NCI-H187 (cell line): ENCODE data around the gene VPS9D1.

Experiments
- DNase-seq, 2 experiments: peaks; one replicate each; lab custom pipeline; 2025; lab: John Stamatoyannopoulos, UW

The VPS9D1 gene

GRCh38 chr16:89732918-89733242, 12.2 kb upstream of the VPS9D1 start:
- no peak for DNase-seq

DNA sequence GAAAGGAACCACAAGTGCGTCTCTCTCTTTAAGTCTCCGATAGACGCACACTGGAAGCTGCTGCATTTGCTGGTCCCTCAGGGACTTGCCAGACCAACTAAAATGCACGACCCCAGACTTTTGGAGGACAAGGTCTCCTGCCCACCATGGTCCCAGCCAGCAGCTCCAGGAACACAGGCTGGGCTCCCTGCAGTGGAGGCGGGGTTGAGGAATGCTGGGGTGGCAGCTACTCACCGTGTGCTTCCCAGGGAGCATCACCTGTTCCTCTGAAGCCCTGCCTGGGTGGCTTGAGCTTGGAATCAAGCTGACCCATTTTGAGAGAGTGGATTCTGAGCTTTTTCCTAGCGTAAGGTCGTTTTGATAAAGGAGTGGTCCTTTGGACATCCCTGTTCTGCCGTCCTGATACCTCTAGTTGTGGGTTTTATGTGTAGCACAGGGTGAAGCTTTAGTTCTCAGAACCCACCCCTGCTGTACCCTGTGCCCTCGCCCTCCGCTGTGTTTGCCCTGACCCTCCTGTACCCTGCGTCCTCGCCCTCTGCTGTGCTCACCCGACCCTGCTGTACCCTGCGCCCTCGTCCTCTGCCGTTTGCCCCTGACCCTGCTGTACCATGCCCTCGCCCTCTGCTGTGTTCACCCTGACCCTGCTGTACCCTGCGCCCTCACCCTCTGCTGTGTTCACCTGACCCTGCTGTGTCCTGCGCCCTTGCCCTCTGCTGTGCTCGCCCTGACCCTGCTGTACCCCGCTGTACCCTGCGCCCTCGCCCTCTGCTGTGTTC, 11.6 kb upstream of the VPS9D1 start:
- DNase-seq = no peak

DNA sequence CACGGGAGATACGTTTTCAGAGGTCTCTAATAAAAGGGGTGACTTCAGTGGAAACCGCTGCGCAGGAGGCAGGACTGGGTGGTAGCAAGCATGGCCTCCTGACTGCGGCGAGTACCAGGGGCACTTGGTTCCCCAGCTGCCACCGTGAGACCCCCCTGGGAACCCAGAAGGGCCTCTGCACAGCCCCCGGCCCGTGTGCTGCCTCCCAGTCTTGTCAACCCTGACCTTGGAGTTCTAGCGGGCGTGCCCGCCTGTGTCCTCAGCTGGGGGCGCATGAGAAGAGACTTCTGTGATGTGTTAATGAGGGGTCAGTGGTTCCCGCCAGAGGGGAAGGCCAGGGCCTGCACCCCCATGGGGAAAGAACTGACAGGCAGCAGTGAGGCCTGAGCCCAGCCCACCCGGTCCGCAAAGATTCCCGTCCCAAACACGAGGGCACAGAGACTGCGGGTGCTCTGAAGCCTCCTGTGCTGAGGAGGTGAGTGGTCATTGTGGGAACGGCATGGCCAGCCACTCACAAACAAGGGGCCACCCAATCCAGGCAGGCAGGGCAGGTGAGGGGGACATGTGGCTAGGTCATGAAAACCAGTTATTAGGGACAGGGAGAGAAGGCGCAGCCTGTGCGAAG, 10.0 kb upstream of the VPS9D1 start:
- no peak for DNase-seq

DNA sequence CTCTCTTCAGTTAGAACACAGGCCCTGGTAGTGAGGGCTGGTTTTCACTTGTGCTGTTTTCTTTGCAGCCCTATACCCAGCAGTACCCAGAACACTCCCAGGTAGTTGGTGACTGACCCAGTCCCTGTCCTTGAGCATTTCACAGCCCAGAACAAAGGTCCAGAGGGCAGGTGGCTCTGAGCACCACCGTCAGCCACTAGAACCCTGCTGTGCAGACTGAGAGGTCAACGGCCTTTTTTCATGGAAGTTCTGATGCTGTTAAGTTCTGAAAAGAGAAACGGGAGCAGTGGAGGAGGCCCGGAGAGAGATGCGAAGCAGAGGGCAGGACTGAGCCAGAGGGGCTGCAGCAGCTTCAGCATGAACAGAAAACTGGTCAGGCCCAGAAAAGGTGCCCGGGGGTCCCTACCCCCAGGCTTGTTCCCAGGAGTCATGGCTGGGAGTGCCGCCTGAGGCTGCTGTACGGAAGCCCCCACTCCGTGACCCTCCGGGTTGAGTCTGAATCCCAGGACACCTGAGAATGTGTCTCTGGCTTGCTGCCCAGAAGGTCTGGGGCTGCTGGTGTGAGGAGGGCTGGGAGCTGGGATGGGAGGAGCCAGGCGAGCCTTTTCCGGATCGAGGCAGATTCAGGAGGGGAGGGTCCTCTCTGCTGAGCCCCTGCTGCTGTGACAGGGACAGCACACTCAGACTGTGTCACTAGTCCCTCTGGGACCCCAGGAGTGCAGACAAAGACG, 9.3 kb upstream of the VPS9D1 start:
- DNase-seq = no peak

DNA sequence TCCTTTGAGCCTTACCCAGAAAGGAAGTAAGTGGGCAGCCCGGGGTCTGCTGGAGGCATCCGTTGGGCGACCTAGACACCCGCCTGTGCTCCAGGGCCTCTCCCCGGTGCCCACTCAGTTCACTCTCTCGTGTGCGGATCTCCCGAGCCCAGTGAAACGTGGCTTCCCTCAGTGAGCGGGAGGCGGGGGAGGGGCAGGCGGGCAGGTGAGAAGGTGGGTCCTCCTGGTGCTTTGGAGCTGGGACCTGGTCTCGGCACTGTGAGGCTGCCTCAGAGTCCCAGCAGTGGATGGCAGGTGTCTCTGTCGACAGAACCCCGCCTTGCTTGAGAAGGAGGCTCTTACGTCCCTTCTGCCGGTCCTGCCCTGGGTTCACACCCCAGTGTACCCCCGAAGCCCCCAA, 8.6 kb upstream of the VPS9D1 start:
- no peak for DNase-seq

- DNase-seq = no peak
These were observed 6.9 kb upstream of the VPS9D1 start for GRCh38 chr16:89727406-89728120.

GRCh38 chr16:89723279-89724250, 2.9 kb upstream of the VPS9D1 start:
- no peak for DNase-seq

DNA sequence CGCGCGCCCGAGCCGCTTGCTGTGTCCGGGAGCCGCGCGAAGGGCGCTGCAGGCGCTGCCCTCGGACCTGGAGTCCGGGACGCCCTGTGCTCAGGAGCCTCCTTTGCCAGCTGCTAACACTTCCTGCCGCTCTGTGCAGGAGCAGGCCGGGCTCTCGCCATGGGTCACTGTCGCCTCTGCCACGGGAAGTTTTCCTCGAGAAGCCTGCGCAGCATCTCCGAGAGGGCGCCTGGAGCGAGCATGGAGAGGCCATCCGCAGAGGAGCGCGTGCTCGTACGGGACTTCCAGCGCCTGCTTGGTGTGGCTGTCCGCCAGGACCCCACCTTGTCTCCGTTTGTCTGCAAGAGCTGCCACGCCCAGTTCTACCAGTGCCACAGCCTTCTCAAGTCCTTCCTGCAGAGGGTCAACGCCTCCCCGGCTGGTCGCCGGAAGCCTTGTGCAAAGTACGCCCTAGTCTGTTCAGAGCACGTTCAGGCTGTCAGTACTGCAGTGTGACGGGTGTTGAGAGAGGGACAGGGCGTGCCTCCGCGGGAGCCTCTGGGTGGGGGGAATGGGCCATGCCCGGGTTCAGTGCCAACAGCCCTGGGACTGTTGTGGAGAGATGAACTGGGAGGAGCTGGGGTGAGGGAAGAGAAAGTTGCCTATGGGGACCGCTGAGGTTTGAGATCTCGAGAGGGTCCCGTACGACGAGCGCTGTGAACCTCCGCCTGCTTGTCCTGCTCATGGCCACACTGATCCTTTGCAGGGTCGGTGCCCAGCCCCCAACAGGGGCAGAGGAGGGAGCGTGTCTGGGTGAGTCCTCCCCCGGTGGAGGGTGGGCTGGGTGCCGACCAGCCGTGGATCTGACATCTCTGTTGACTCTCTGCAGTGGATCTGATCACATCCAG, 1.9 kb upstream of the VPS9D1 start:
- DNase-seq = no peak

DNA sequence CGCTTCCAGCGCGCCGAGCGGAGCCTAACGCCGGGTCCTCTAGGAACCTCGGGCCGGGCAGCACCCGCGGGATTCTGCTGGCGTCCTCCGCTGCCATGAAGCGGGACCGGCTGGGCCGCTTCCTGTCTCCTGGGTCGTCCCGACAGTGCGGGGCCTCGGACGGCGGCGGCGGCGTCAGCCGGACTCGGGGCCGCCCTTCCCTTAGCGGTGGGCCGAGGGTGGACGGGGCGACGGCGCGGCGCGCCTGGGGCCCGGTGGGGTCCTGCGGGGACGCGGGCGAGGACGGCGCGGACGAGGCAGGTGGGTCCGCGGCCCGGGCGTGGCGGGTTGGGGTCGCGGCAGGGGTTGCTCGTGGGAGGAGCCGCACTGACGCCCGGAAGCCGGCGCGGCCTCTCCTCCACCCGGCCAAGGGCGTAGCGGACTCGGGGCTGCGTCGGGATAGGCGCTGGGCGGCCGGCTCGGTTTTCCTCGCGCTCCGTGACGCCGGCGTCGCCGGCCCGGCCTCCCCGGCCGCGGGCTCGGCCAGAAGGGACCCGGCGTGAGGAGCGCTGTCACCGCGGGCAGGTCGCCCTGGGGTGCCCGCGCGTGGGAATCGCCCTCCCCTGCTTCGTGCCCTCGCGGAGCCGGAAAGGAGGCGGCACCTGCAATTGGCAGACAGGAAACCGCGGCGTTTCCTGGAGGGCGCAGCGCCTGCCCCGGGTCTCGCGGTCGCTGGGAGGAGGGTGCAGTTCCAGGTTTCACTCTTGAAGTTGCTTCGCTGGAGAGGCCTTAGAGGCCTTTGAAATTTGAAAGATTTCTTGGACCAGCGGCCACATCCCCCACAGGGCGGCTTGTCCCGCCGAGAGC, 1.1 kb upstream of the VPS9D1 start:
- DNase-seq = no peak

- DNase-seq = no peak
These were observed 216 bp downstream of the VPS9D1 start for GRCh38 chr16:89720551-89720812.

- DNase-seq = no peak
These were observed 2.8 kb downstream of the VPS9D1 start for GRCh38 chr16:89717688-89718505.

DNA sequence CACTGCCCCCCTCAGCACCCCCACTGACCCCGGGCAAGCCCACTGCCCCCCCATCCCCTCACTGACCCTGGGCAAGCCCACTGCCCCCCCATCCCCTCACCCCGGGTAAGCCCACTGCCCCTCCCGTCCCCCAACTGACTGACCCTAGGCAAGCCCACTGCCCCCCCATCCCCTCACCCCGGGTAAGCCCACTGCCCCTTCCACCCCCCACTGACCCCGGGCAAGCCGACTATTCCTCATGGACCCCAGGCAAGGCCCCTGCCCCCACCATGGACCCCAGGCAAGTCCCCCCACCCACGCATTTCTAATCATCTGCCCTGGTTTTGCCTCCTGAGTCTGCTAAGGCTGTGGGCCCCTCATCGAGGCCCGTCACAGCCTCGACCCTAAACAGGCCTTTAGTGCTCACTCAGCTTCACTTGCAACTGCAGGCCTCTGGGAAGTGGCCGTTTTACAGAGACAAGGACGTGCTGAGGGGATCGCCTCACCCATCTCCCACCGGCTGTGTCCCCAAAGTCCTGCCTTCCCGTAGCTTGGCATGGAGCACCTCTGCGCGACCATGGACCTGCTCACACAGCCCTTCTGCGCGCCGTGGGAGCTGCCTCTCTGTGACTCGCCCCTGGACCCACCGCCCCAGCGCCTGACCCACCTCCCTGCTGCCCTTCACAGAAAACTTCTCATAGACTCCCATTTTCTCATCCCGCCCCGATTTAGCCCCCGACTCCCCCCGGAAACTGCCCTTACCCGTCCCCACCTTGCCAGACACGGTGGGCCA, 3.6 kb downstream of the VPS9D1 start:
- DNase-seq = no peak

DNA sequence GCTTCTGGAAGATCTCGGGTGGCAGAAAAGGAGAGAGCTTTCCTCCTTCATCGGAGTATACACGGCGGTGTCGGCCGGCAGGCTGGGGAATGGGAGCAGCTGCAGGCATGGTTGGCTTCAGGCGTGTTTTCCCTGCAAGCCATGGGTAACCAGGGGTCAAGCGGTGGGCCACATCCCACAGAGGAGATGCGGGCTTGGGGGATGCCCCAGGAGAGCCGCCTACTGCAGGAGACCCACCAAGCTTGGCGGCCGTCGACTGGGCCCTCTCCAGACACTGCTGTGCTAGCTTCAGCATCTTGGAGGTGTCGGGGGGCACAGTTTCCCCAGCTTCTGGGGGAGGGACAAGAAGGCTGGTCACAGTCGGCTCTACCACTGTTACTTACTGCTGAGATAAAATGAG, 4.2 kb downstream of the VPS9D1 start:
- DNase-seq = no peak

DNA sequence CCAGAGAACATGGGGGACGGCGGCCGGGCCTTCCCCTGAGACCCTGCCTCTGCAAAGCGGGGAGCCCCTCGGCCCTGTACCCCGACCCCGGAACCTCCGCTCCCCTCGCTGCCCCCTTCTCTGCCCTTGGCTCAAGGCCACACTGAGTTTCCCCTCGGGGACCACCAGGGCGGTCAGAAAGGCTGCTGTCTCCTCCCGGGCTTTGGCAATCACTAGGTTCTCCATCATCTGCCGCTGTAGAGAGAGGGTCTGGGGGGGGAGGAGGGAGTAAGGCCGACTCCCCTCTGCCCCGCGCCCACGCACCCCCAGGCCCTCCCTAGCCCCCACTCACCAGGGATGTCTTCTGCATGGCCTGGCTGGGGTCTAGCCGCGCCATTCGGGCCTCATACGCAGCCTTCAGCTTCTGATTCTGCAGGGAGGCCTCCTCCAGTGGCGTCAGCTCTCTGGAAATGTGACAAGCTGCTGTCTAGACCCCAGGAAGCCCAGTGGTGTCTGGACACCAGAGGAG, 8.4 kb downstream of the VPS9D1 start:
- DNase-seq = no peak

GRCh38 chr16:89711601-89712273, 9.0 kb downstream of the VPS9D1 start:
- no peak for DNase-seq

DNA sequence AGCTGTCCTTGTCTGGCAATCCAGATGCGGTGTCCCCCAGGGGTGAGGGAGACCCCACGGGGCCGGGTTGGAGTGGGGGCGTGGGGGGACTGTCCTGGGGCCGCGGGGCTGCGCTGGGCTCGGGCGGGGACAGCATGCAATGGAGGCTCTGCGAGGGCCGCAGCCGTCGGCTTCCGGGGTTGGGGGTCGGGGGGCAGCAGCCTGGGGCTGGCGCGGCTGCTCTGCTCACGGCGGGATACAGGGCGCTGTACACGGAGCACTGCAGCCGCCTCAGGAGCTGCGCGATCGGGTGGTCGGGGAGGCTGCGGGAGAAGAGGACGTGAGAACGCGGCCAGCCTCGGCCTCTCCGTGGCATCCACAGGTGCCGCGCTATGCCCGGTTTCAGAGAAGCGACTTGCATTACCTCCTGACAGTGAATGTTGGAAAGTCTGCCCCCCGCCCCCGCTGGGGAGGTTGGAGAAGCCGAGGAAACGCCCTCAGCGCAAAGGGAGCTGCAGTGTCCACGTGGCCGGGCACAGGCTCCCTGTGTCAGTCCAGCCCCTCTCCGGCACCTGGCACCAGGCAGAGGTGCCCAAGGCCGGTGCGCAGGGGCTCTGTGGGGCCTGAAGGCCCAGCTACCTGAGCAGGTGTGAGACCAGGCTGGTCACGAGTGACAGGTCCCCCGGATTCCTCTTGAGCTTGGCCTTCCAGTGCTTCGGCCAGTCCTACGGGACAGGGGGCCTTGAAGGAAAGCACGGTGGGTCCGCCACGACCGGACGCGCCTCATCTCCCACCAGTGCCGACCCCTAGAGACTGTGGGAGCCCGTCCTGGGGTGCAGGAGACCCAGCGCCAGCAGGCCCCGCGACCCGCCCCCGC, 9.8 kb downstream of the VPS9D1 start:
- DNase-seq = no peak
